Vagina (tissue), 2 donors: Measurements from ENCODE around the gene RFX2. TPM values are rescaled to one million over a fixed set of nuclear protein-coding genes. Genes with fewer than 3 reads are reported as not detected.

Source experiments
- DNase-seq, 2 donors: peaks; one replicate each; pipeline ENCODE4 v3.0.0-alpha.2; 2017; ENCODE audit errors: extremely low spot score in 2 of 2
- H3K27ac ChIP-seq: fragments of 200-600 bp; sonication (generic); one replicate; pipeline ENCODE4 v1.5.1; 2019
- H3K27me3 ChIP-seq: fragments of 200-600 bp; sonication (generic); one replicate; pipeline ENCODE4 v1.5.1; 2019
- H3K36me3 ChIP-seq, 2 donors: fragments of 200-600 bp; sonication (generic); one replicate each; pipeline ENCODE4 v1.5.1; 2017 to 2019
- H3K4me1 ChIP-seq: fragments of 200-600 bp; sonication (generic); one replicate; pipeline ENCODE4 v1.5.1; 2019
- H3K4me3 ChIP-seq, 2 donors: fragments of 200-600 bp; sonication (generic); 1 replicate in 1 of 2; 2 replicates in 1 of 2; pipeline ENCODE4 v1.5.1; 2016 to 2019
- H3K9me3 ChIP-seq: fragments of 200-600 bp; sonication (generic); one replicate; pipeline ENCODE4 v1.5.1; 2019
- POLR2A ChIP-seq, 2 donors: fragments of 450-650 bp; IDR thresholded peaks; one replicate each; pipeline ENCODE4 v1.6.1; 2017; ENCODE audit warnings: antibody characterized with exemption in 2 of 2, mild to moderate bottlenecking in 2 of 2, moderate library complexity in 2 of 2
- POLR2AphosphoS5 ChIP-seq, 2 donors: sonication (generic); formaldehyde crosslinking; IDR thresholded peaks; one replicate each; pipeline ENCODE4 v1.9.0; 2017; ENCODE audit warnings: antibody characterized with exemption in 2 of 2, mild to moderate bottlenecking in 2 of 2, low read depth in 1 of 2; ENCODE audit not compliant: insufficient read depth in 1 of 2
- intact Hi-C: fragments of 100-400 bp; cut with DNase I; formaldehyde crosslinking; loops from one replicate; pipeline ENCODE4 v1.15.1; 2023
- total RNA-seq: library from RNA; depleted of rRNA; stranded (reverse); fragments of >200 nt; gene quantifications from one replicate; pipeline ENCODE4 v1.2.3, GENCODE V29; 2016
- TF ChIP-seq, protein P1 (sequence below), 3 experiments: fragments of 450-650 bp in 2 of 3; fragments of 200-600 bp in 1 of 3; sonication (generic) in 1 of 3; IDR thresholded peaks; one replicate each; pipeline ENCODE4 v1.5.1; 2017 to 2019; ENCODE audit warnings: antibody characterized with exemption in 3 of 3, mild to moderate bottlenecking in 2 of 3, moderate library complexity in 2 of 3

Gene RFX2
- total RNA-seq, 1 donor from 2014 or later = 12.0 TPM

DNA sequence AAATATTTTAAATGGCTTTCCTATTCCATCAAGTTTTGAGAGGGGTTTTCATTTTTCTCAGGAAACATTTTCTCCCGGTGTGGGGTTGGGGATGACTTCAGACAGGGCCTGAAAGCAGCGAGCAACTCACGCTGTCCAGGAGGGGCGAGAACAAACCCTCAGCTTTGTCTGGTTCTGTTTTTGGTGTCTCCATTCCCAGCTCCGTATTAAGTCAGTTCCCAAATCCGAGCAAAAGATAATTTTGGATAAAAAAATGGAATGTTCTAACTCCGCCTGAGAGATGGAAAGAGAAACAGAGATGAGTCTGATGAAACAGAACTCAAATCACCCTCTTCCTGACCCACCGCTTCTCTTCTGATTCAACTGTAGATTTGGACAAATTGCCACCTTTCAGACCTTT lies 38.4 kb downstream of the RFX2 start:
- no peak for DNase-seq
- intact Hi-C loops = no loop called here
- TF ChIP-seq POLR2AphosphoS5 (IDR thresholded peaks at IDR 0.05; ENCODE audit: insufficient read depth in 1 of 2, low read depth in 1 of 2) (no peak), POLR2A (IDR thresholded peaks at IDR 0.05) (no peak)
- TF ChIP-seq, protein P1, sequence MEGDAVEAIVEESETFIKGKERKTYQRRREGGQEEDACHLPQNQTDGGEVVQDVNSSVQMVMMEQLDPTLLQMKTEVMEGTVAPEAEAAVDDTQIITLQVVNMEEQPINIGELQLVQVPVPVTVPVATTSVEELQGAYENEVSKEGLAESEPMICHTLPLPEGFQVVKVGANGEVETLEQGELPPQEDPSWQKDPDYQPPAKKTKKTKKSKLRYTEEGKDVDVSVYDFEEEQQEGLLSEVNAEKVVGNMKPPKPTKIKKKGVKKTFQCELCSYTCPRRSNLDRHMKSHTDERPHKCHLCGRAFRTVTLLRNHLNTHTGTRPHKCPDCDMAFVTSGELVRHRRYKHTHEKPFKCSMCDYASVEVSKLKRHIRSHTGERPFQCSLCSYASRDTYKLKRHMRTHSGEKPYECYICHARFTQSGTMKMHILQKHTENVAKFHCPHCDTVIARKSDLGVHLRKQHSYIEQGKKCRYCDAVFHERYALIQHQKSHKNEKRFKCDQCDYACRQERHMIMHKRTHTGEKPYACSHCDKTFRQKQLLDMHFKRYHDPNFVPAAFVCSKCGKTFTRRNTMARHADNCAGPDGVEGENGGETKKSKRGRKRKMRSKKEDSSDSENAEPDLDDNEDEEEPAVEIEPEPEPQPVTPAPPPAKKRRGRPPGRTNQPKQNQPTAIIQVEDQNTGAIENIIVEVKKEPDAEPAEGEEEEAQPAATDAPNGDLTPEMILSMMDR (IDR thresholded peaks at IDR 0.05) = no peak
- Histone ChIP-seq H3K27me3 (no peaks in the 10 kb centered on the region), H3K36me3 (no peaks in the 10 kb centered on the region), H3K4me1 (peaks cover 20% of the 10 kb centered on the region), H3K27ac (no peak overlapping the region), H3K4me3 (no peak overlapping the region), H3K9me3 (no peaks in the 10 kb centered on the region)

DNA sequence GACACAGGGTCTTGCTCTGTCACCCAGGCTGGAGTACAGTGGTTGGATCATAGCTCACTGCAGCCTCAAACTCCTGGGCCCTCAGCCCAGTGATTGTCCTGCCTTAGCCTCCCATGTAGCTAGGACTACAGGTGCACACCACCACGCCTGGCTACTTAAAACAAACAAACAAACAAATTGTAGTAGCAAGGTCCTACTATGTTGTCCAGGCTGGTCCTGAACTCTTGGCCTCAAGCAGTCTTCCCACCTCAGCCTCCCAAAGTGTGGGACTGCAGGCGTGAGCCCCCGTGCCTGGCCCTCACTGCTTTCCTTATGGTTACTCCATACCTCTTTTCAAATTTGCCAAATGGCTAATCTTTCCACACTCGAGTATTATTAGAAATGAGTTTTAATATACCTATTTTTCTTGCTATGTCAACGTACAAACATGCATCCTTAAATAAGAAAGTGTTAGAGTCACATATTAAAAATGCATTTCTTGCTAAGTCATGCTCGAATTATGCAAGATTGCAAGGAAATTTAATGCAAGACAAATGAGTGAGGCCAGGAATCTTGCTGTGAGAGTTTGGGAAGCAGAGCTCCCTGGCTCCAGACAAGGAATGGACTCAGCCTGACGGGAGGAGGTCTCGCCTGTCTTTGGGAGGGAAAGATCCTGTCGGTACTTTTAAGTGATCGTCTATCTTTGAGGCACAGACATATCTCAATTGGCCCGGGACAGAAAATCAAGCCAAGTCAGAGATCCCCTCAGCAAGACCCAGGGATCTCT lies 39.4 kb downstream of the RFX2 start:
- intact Hi-C loops = no loop called here
- no peak for TF ChIP-seq POLR2A (IDR thresholded peaks at IDR 0.05)
- TF ChIP-seq, protein P1 (IDR thresholded peaks at IDR 0.05) = no peak
- no peak for TF ChIP-seq POLR2AphosphoS5 (IDR thresholded peaks at IDR 0.05; ENCODE audit: insufficient read depth in 1 of 2, low read depth in 1 of 2)
- Histone ChIP-seq H3K36me3 (no peaks in the 10 kb centered on the region), H3K9me3 (no peaks in the 10 kb centered on the region), H3K4me3 (no peak overlapping the region), H3K27me3 (no peaks in the 10 kb centered on the region), H3K27ac (no peak overlapping the region), H3K4me1 (peaks cover 22% of the 10 kb centered on the region)
- peak in 1 of 2 donors; percentile 60 for DNase-seq

DNA sequence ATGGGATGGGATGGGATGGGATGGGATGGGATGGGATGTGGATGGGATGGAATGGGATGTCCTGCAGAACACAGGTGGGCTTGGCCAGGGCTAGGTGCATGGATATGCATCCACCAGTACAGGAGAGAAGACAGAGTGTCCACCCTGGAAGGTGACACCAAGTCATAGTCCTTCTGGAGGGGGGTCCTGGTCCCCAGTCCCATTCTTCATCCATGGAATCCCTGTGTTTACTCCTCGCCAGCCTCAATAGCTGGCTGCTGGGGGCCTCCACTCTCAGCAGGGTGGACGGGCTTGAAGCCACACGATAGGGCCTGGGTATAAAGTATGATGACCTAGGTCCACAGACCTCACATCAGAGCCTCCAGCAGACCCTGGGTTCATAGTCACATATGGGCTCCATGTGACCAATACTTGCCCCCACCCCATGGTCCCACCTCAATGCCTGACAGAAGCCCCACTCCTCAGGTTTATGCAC lies 40.1 kb downstream of the RFX2 start:
- H3K36me3 ChIP-seq = no peaks in the 10 kb centered on the region
- no peak for TF ChIP-seq POLR2A (IDR thresholded peaks at IDR 0.05)
- no peak for TF ChIP-seq POLR2AphosphoS5 (IDR thresholded peaks at IDR 0.05; ENCODE audit: insufficient read depth in 1 of 2, low read depth in 1 of 2)
- TF ChIP-seq, protein P1 (IDR thresholded peaks at IDR 0.05) = no peak
- intact Hi-C loops = no loop called here
- peak in 1 of 2 donors; percentile 52 for DNase-seq
- no peak overlapping the region for H3K27ac ChIP-seq
- no peaks in the 10 kb centered on the region for H3K27me3 ChIP-seq
- peaks cover 26% of the 10 kb centered on the region for H3K4me1 ChIP-seq
- H3K4me3 ChIP-seq = no peak overlapping the region
- no peaks in the 10 kb centered on the region for H3K9me3 ChIP-seq

DNA sequence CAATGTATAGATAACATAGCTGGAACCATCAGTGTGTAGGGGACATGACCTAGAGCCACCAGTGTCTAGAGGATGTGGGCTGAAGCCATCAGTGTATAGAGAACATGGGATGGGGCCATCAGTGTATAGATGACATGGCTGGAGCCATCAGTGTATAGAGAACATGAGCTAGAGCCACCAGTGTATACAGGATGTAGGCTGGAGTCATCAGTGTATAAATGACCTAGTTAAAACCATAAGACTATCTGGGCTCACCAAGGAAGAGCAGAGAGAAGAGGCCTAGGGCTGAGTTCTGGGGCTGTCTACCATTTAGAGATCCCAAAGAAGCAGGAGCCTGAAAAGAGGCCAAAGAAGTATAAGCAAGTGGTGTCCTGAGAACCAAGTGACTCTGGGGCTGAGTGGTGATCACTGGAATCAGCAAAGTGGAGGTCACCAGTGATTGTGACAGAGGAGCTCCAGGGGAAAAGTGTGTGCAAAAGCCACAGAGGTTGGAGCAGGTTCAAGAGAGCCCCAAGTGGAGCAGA lies 41.0 kb downstream of the RFX2 start:
- intact Hi-C loops = no loop called here
- TF ChIP-seq, protein P1 (IDR thresholded peaks at IDR 0.05) = no peak
- no peak for TF ChIP-seq POLR2AphosphoS5 (IDR thresholded peaks at IDR 0.05; ENCODE audit: insufficient read depth in 1 of 2, low read depth in 1 of 2)
- no peak for TF ChIP-seq POLR2A (IDR thresholded peaks at IDR 0.05)
- no peaks in the 10 kb centered on the region for H3K9me3 ChIP-seq
- H3K4me3 ChIP-seq = no peak overlapping the region
- peak in 1 of 2 donors; percentile 25 for DNase-seq
- no peaks in the 10 kb centered on the region for H3K36me3 ChIP-seq
- H3K27me3 ChIP-seq = no peaks in the 10 kb centered on the region
- H3K4me1 ChIP-seq = peaks cover 28% of the 10 kb centered on the region
- H3K27ac ChIP-seq = no peak overlapping the region

GRCh38 chr19:6068711-6069110 lies 41.6 kb downstream of the RFX2 start:
- no peak overlapping the region for H3K4me3 ChIP-seq
- H3K4me1 ChIP-seq = peaks cover 34% of the 10 kb centered on the region
- H3K27me3 ChIP-seq = no peaks in the 10 kb centered on the region
- H3K27ac ChIP-seq = no peak overlapping the region
- H3K36me3 ChIP-seq = no peaks in the 10 kb centered on the region
- no peaks in the 10 kb centered on the region for H3K9me3 ChIP-seq
- TF ChIP-seq, protein P1 (IDR thresholded peaks at IDR 0.05) = no peak
- TF ChIP-seq POLR2A (IDR thresholded peaks at IDR 0.05) (no peak), POLR2AphosphoS5 (IDR thresholded peaks at IDR 0.05; ENCODE audit: insufficient read depth in 1 of 2, low read depth in 1 of 2) (no peak)
- intact Hi-C loops = no loop called here
- peak in 1 of 2 donors; percentile 29 for DNase-seq
